ENCODE measurements around the gene MPV17L2.
A peak's percentile ranks its signal among the peaks of the same experiment; 100 is the strongest.
"Not testable (repeated sequence)": the region's sequence is repeated elsewhere in the genome, so short reads cannot be mapped to it uniquely, and the experiment has no call there.

The MPV17L2 gene

GRCh38 chr19:18202778-18203407, 9.9 kb downstream of the MPV17L2 start:
- Histone ChIP-seq H3K4me3 (ENCODE audit: insufficient read depth, low read depth, low read length, poor library complexity, severe bottlenecking) (peak overlapping the region; percentile 79), H3K27ac (ENCODE audit: insufficient read depth, low read length, poor library complexity, severe bottlenecking) (peak overlapping the region; percentile 65), H3K36me3 (ENCODE audit: control insufficient read depth, insufficient read depth, low read length) (peaks cover 6% of the 10 kb centered on the region), H3K9me3 (ENCODE audit: control insufficient read depth, low read length) (no peaks in the 10 kb centered on the region), H3K4me1 (ENCODE audit: control insufficient read depth, insufficient read depth, low read length, poor library complexity, severe bottlenecking) (peaks cover 18% of the 10 kb centered on the region), H3K27me3 (replicated peaks; ENCODE audit: control insufficient read depth, insufficient read depth, low read length, poor library complexity, severe bottlenecking) (no peaks in the 10 kb centered on the region)
- no peak for DNase-seq

DNA sequence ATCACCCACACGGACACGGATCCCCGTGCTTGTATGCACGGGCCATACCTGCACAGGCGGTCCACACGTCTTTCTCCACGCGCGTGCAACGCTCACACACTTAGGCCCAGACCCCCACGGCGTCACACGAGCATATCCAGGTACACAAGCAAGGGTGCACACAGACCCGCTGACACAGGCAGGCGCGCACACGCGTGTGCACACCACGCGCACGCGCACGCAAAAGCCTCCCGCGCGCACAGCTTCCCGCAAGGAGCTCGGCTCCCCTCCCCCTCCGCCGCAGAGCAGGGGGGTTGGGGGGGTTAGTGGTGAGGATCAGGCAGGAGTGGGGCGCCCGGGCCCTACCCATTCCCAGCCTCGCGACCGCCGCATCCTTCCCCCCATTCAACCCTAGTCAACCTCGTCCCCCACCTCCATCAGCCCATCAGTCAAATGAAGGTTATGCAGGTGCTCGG, 10.4 kb downstream of the MPV17L2 start:
- peak overlapping the region; percentile 65 for H3K27ac ChIP-seq (ENCODE audit: insufficient read depth, low read length, poor library complexity, severe bottlenecking)
- DNase-seq: no peak

DNA sequence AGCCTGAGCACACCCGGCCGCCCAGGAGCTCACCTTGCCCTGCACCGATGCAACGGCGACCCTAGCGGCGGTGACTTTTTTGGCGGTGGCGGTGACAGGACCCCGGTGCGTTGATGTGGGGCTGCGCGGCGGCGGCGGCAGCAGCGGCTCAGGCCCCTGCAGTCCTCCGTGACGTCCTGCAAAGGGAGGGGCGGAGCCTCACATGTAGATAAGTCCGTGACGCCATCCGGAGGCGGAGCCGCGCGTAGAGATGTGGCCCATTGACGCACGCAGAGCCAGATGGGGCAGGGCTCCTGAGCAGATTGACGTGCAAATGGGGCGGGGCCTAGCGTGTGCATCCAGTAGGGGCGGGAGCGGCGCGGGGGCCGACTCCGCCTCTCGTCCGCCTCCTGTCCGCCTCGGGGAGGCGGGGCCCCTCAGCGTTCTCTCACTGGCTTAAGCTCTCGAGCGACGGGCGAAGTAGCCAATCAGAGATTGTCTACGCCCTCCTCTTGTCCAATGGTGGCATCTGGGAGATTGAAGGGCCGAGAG, 10.9 kb downstream of the MPV17L2 start, which contains the start of gene RAB3A:
TSS of gene RAB3A (minus strand) at position 180 of the 531 bp plus-strand sequence. CDS start 1,302 bp downstream, outside the sequence.
- H3K4me1 ChIP-seq (ENCODE audit: control insufficient read depth, insufficient read depth, low read length, poor library complexity, severe bottlenecking): peaks cover 18% of the 10 kb centered on the region
- peak; percentile 99 to 100 (median 99) for DNase-seq
- H3K9me3 ChIP-seq (ENCODE audit: control insufficient read depth, low read length): no peaks in the 10 kb centered on the region
- no peaks in the 10 kb centered on the region for H3K36me3 ChIP-seq (ENCODE audit: control insufficient read depth, insufficient read depth, low read length)
- H3K27me3 ChIP-seq (replicated peaks; ENCODE audit: control insufficient read depth, insufficient read depth, low read length, poor library complexity, severe bottlenecking): no peaks in the 10 kb centered on the region
- H3K27ac ChIP-seq (ENCODE audit: insufficient read depth, low read length, poor library complexity, severe bottlenecking): peak within 1 kb of the TSS; percentile 65
- H3K4me3 ChIP-seq (ENCODE audit: insufficient read depth, low read depth, low read length, poor library complexity, severe bottlenecking): peak within 1 kb of the TSS; percentile 79

More for the DNA sequence above, 10.4 kb downstream of the MPV17L2 start:
- H3K36me3 ChIP-seq (ENCODE audit: control insufficient read depth, insufficient read depth, low read length): peaks cover 4% of the 10 kb centered on the region
- peaks cover 18% of the 10 kb centered on the region for H3K4me1 ChIP-seq (ENCODE audit: control insufficient read depth, insufficient read depth, low read length, poor library complexity, severe bottlenecking)
- H3K27me3 ChIP-seq (replicated peaks; ENCODE audit: control insufficient read depth, insufficient read depth, low read length, poor library complexity, severe bottlenecking): no peaks in the 10 kb centered on the region
- H3K4me3 ChIP-seq (ENCODE audit: insufficient read depth, low read depth, low read length, poor library complexity, severe bottlenecking): peak overlapping the region; percentile 79
- no peaks in the 10 kb centered on the region for H3K9me3 ChIP-seq (ENCODE audit: control insufficient read depth, low read length)

DNA sequence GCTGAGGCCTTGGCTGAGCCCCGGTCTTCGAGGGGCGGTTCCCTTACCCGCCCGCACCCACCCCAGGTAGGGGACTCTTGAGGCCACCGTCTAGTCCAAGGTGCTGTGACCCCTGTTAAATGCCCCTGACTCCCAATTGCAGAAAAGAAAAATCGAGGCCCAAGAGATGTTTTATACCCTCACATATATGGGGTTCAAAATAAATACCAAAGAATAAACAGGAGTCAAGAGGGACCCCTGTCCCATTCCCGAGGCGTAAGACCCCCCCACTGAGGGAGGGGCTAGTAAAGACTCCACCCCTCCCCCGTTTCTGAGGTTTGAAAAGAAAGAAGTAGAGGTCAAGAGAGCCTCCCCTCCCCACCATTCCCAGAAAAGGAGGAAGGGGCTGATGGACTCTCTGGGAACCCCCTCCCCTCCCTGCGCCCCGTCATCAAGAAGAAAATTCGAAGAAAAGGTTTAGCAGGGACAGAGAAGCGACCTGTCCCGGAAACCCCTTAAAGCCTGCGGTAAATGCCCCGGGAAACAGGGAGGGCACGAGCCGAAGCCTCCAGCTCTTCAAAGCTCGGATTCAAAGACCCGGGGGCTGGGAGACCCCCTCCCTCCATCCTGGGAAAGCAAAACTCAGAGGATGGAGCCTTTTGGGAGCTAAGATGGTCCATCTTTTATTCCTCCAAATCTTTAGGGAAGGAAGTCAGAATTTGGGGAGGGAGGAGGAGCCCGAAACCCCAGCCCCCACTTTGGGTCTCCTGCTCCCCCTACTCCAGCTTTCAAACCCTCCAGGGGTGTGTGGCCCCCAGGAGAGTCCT, 11.6 kb downstream of the MPV17L2 start:
- Histone ChIP-seq H3K36me3 (ENCODE audit: control insufficient read depth, insufficient read depth, low read length) (no peaks in the 10 kb centered on the region), H3K27ac (ENCODE audit: insufficient read depth, low read length, poor library complexity, severe bottlenecking) (peak overlapping the region; percentile 63), H3K4me3 (ENCODE audit: insufficient read depth, low read depth, low read length, poor library complexity, severe bottlenecking) (peak overlapping the region; percentile 56), H3K4me1 (ENCODE audit: control insufficient read depth, insufficient read depth, low read length, poor library complexity, severe bottlenecking) (peaks cover 18% of the 10 kb centered on the region), H3K27me3 (replicated peaks; ENCODE audit: control insufficient read depth, insufficient read depth, low read length, poor library complexity, severe bottlenecking) (no peaks in the 10 kb centered on the region), H3K9me3 (ENCODE audit: control insufficient read depth, low read length) (no peaks in the 10 kb centered on the region)
- DNase-seq: peak in 1 of 3 donors; percentile 21

DNA sequence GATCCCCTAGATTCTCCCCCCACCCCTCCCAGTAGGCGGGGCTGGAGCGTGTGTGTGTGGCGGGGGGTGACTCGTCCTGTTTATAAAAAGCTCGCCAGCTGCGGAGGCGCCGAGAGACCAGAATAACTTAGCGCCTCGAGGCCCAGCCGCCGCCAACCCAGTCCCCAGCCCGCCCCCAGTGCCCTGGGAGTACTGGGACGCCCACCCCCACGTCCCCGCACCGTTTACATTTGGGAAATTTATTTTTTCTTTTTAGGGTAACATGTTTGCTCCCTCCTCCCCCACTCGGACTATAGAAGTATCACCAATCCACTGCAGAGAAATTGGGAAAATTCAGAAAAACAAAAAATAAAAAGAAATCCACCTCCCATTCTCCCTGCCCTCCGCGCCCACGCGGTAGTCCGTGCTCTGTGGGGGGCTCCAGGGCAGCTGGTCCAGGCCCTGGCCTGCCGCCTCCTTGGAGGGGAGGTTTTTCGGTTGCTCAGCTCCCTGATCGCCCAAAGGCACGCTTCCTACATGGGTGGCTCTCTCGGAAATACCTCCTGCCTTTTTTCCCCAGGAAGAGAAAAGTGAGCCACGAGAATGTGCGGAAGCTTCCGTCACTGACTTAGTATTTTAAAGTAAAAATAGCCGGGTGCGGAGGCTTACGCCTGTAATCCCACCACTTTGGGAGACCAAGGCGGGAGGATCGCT, 12.3 kb downstream of the MPV17L2 start:
- Histone ChIP-seq H3K36me3 (ENCODE audit: control insufficient read depth, insufficient read depth, low read length) (no peaks in the 10 kb centered on the region), H3K9me3 (ENCODE audit: control insufficient read depth, low read length) (no peaks in the 10 kb centered on the region), H3K27me3 (replicated peaks; ENCODE audit: control insufficient read depth, insufficient read depth, low read length, poor library complexity, severe bottlenecking) (no peaks in the 10 kb centered on the region), H3K27ac (ENCODE audit: insufficient read depth, low read length, poor library complexity, severe bottlenecking) (peak overlapping the region; percentile 63), H3K4me1 (ENCODE audit: control insufficient read depth, insufficient read depth, low read length, poor library complexity, severe bottlenecking) (peaks cover 18% of the 10 kb centered on the region), H3K4me3 (ENCODE audit: insufficient read depth, low read depth, low read length, poor library complexity, severe bottlenecking) (peak overlapping the region; percentile 56)
- peak in 1 of 3 donors; percentile 21 for DNase-seq

GRCh38 chr19:18206018-18206417, 13.0 kb downstream of the MPV17L2 start:
- no peaks in the 10 kb centered on the region for H3K27me3 ChIP-seq (replicated peaks; ENCODE audit: control insufficient read depth, insufficient read depth, low read length, poor library complexity, severe bottlenecking)
- no peak overlapping the region for H3K4me3 ChIP-seq (ENCODE audit: insufficient read depth, low read depth, low read length, poor library complexity, severe bottlenecking)
- peaks cover 18% of the 10 kb centered on the region for H3K4me1 ChIP-seq (ENCODE audit: control insufficient read depth, insufficient read depth, low read length, poor library complexity, severe bottlenecking)
- H3K36me3 ChIP-seq (ENCODE audit: control insufficient read depth, insufficient read depth, low read length): no peaks in the 10 kb centered on the region
- DNase-seq: no peak
- no peak overlapping the region for H3K27ac ChIP-seq (ENCODE audit: insufficient read depth, low read length, poor library complexity, severe bottlenecking)
- no peaks in the 10 kb centered on the region for H3K9me3 ChIP-seq (ENCODE audit: control insufficient read depth, low read length)

DNA sequence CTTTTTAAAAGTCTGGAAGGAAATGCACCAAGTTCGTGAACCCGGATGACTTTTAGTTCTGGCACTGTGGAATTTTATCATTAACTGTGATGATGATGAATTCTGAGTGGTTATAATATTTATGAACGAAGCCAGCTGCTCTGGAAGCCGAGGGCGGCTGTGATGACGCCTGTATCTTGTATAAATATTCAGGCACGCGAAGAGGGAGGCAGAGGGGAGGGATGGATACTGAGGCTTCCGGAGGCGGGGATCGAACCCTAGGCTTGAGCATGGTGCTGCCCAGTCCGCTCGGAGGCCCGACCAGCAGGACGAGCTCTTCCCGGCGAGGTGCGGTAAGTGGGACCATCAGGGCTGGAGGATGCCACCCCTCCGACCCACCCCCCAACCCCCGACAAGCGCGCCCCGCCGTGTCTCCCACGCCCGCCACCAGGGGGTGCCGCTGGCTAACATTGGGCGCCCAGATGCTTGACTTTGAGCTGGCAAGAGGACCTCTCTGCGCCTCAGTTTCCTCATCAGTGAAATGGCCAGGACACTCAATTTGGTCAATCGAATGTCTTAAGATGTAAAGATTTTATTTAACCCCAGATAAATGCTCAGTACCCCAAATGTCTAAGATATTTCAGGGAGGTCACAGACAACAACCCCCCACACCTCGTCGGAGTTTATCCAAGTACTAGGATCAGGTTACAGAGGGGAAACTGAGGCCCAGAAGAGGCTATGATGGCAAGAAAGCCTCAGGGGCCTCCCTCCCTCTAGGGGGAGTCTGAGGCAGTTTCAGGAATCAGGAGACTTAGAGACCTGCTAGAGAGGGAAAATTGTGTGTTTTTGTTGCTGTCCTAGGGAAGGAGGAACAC, 15.3 kb downstream of the MPV17L2 start:
- Histone ChIP-seq H3K4me3 (ENCODE audit: insufficient read depth, low read depth, low read length, poor library complexity, severe bottlenecking) (no peak overlapping the region), H3K27me3 (replicated peaks; ENCODE audit: control insufficient read depth, insufficient read depth, low read length, poor library complexity, severe bottlenecking) (no peaks in the 10 kb centered on the region), H3K4me1 (ENCODE audit: control insufficient read depth, insufficient read depth, low read length, poor library complexity, severe bottlenecking) (peaks cover 12% of the 10 kb centered on the region), H3K36me3 (ENCODE audit: control insufficient read depth, insufficient read depth, low read length) (no peaks in the 10 kb centered on the region), H3K27ac (ENCODE audit: insufficient read depth, low read length, poor library complexity, severe bottlenecking) (no peak overlapping the region), H3K9me3 (ENCODE audit: control insufficient read depth, low read length) (no peaks in the 10 kb centered on the region)
- peak in 1 of 3 donors; percentile 30 for DNase-seq

GRCh38 chr19:18209912-18210311, 16.9 kb downstream of the MPV17L2 start:
- not testable (repeated sequence) for H3K27me3 ChIP-seq (replicated peaks; ENCODE audit: control insufficient read depth, insufficient read depth, low read length, poor library complexity, severe bottlenecking); H3K36me3 ChIP-seq (ENCODE audit: control insufficient read depth, insufficient read depth, low read length); H3K4me1 ChIP-seq (ENCODE audit: control insufficient read depth, insufficient read depth, low read length, poor library complexity, severe bottlenecking); DNase-seq; H3K27ac ChIP-seq (ENCODE audit: insufficient read depth, low read length, poor library complexity, severe bottlenecking); H3K4me3 ChIP-seq (ENCODE audit: insufficient read depth, low read depth, low read length, poor library complexity, severe bottlenecking); H3K9me3 ChIP-seq (ENCODE audit: control insufficient read depth, low read length)

GRCh38 chr19:18211683-18212082, 18.7 kb downstream of the MPV17L2 start:
- no peaks in the 10 kb centered on the region for H3K9me3 ChIP-seq (ENCODE audit: control insufficient read depth, low read length)
- no peak overlapping the region for H3K4me3 ChIP-seq (ENCODE audit: insufficient read depth, low read depth, low read length, poor library complexity, severe bottlenecking)
- H3K27me3 ChIP-seq (replicated peaks; ENCODE audit: control insufficient read depth, insufficient read depth, low read length, poor library complexity, severe bottlenecking): no peaks in the 10 kb centered on the region
- H3K36me3 ChIP-seq (ENCODE audit: control insufficient read depth, insufficient read depth, low read length): no peaks in the 10 kb centered on the region
- H3K27ac ChIP-seq (ENCODE audit: insufficient read depth, low read length, poor library complexity, severe bottlenecking): no peak overlapping the region
- DNase-seq: no peak
- no peaks in the 10 kb centered on the region for H3K4me1 ChIP-seq (ENCODE audit: control insufficient read depth, insufficient read depth, low read length, poor library complexity, severe bottlenecking)

All from effector memory CD4-positive, alpha-beta T cell (primary cell).